D341Med (cell line): Measurements from ENCODE around the gene MAST1.
A peak's percentile ranks its signal among the peaks of the same experiment; 100 is the strongest.
"Not testable (repeated sequence)": the region's sequence is repeated elsewhere in the genome, so short reads cannot be mapped to it uniquely, and the experiment has no call there.

Source experiments
- DNase-seq: peaks from one replicate; pipeline ENCODE4 v3.0.0; 2012; ENCODE audit warnings: low spot score

Gene MAST1

GRCh38 chr19:12840091-12841079 lies 2.1 kb downstream of the MAST1 start:
- peak; percentile 87 for DNase-seq

GRCh38 chr19:12841094-12841493 lies 2.8 kb downstream of the MAST1 start:
- DNase-seq, result peak; percentile 90

GRCh38 chr19:12842511-12842910 lies 4.2 kb downstream of the MAST1 start:
- DNase-seq, result no peak

GRCh38 chr19:12843328-12843727 lies 5.0 kb downstream of the MAST1 start:
- no peak for DNase-seq

GRCh38 chr19:12843999-12844732 lies 5.9 kb downstream of the MAST1 start:
- no peak for DNase-seq

- DNase-seq, result not testable (repeated sequence)
Observed at GRCh38 chr19:12846613-12847012, 8.3 kb downstream of the MAST1 start.

- DNase-seq, result peak; percentile 95
Observed at GRCh38 chr19:12847159-12848139, 9.1 kb downstream of the MAST1 start.

- DNase-seq, result no peak
Observed at GRCh38 chr19:12856653-12857052, 18.3 kb downstream of the MAST1 start.

- DNase-seq, result no peak
Observed at GRCh38 chr19:12858041-12858928, 20.0 kb downstream of the MAST1 start.

- DNase-seq, result no peak
Observed at GRCh38 chr19:12859546-12859945, 21.2 kb downstream of the MAST1 start.

- DNase-seq, result no peak
Observed at GRCh38 chr19:12864143-12864542, 25.8 kb downstream of the MAST1 start.

- DNase-seq, result no peak
Observed at GRCh38 chr19:12864721-12865715, 26.7 kb downstream of the MAST1 start.

- DNase-seq, result no peak
Observed at GRCh38 chr19:12865746-12866415, 27.6 kb downstream of the MAST1 start.

- DNase-seq, result no peak
Observed at GRCh38 chr19:12866416-12867119, 28.3 kb downstream of the MAST1 start.

GRCh38 chr19:12867120-12868099 lies 29.1 kb downstream of the MAST1 start:
- no peak for DNase-seq

- no peak for DNase-seq
Observed at GRCh38 chr19:12868540-12869112, 30.3 kb downstream of the MAST1 start.

GRCh38 chr19:12871681-12872080 lies 33.4 kb downstream of the MAST1 start:
- no peak for DNase-seq
